Osteoblast (primary cell): ENCODE results near the gene NQO1. TPM values are rescaled to one million over a fixed set of nuclear protein-coding genes. Genes with fewer than 3 reads are reported as not detected.

Source experiments
- DNase-seq: peaks from one replicate; pipeline ENCODE4 v3.0.0; 2011; ENCODE audit warnings: low spot score, mixed read lengths; ENCODE audit not compliant: insufficient read length; ENCODE audit errors: missing footprints
- H2AFZ ChIP-seq: 2 replicates; pipeline ENCODE4 v1.6.0; 2011; ENCODE audit warnings: mild to moderate bottlenecking, low read length
- H3K27ac ChIP-seq: 2 replicates; pipeline ENCODE4 v1.5.1; 2011; ENCODE audit warnings: mild to moderate bottlenecking, low read depth, low read length, moderate library complexity
- H3K27me3 ChIP-seq: 2 replicates; pipeline ENCODE4 v1.6.0; 2012; ENCODE audit warnings: mild to moderate bottlenecking, control low read depth, inconsistent platforms, low read length, moderate library complexity; ENCODE audit not compliant: insufficient read depth
- H3K36me3 ChIP-seq: 2 replicates; pipeline ENCODE4 v1.5.1; 2011; ENCODE audit warnings: mild to moderate bottlenecking, low read length, control low read depth, moderate library complexity; ENCODE audit not compliant: insufficient read depth
- H3K4me1 ChIP-seq: 2 replicates; pipeline ENCODE4 v1.5.1; 2011; ENCODE audit warnings: mild to moderate bottlenecking, low read length, control low read depth, moderate library complexity; ENCODE audit not compliant: insufficient read depth
- H3K4me2 ChIP-seq: 2 replicates; pipeline ENCODE4 v1.6.0; 2011; ENCODE audit warnings: mild to moderate bottlenecking, low read length; ENCODE audit not compliant: insufficient read depth
- H3K4me3 ChIP-seq: fragments of 200-600 bp; sonication (generic); 3 replicates; pipeline ENCODE4 v1.5.1; 2012; ENCODE audit warnings: mild to moderate bottlenecking, low read length, inconsistent platforms; ENCODE audit not compliant: insufficient read depth
- H3K79me2 ChIP-seq: 2 replicates; pipeline ENCODE4 v1.6.0; 2012; ENCODE audit warnings: mild to moderate bottlenecking, low read length, control low read depth, inconsistent platforms; ENCODE audit not compliant: insufficient read depth
- H3K9me3 ChIP-seq: 2 replicates; pipeline ENCODE4 v1.5.1; 2011; ENCODE audit warnings: low read depth, low read length, control low read depth
- H4K20me1 ChIP-seq: 2 replicates; pipeline ENCODE4 v1.6.0; 2012; ENCODE audit warnings: mild to moderate bottlenecking, low read length, control low read depth; ENCODE audit not compliant: insufficient read depth
- total RNA-seq: library from RNA; depleted of rRNA; stranded (reverse); fragments of >200 nt; gene quantifications from 2 replicates; pipeline ENCODE4 v1.2.3, GENCODE V29; 2012
- TF ChIP-seq, protein P1 (sequence below): IDR thresholded peaks from 2 replicates; pipeline ENCODE4 v1.5.1; 2011; ENCODE audit warnings: mild to moderate bottlenecking, low read depth, low read length, moderate library complexity; ENCODE audit errors: extremely low read depth

Gene NQO1
- total RNA-seq, 1 donor, result 327 TPM

DNA sequence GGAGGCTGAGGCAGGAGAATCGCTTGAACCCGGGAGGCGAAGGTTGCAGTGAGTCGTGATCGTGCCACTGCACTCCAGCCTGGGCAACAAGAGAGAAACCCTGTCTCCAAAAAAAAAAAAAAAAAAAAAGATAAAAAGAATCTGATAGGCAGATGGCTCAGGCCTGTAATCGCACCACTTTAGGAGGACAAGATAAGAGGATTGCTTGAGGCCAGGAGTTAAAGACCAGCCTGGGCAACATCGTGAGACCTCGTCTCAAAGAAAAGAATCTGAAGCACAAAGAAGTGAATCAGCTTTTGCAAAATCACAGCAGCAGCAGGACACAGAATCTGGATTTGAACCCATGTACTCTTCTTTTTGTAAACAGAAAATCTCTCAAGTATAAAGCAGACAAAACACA, 20.8 kb upstream of the NQO1 start:
- TF ChIP-seq, protein P1, sequence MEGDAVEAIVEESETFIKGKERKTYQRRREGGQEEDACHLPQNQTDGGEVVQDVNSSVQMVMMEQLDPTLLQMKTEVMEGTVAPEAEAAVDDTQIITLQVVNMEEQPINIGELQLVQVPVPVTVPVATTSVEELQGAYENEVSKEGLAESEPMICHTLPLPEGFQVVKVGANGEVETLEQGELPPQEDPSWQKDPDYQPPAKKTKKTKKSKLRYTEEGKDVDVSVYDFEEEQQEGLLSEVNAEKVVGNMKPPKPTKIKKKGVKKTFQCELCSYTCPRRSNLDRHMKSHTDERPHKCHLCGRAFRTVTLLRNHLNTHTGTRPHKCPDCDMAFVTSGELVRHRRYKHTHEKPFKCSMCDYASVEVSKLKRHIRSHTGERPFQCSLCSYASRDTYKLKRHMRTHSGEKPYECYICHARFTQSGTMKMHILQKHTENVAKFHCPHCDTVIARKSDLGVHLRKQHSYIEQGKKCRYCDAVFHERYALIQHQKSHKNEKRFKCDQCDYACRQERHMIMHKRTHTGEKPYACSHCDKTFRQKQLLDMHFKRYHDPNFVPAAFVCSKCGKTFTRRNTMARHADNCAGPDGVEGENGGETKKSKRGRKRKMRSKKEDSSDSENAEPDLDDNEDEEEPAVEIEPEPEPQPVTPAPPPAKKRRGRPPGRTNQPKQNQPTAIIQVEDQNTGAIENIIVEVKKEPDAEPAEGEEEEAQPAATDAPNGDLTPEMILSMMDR, result no peak
- H3K4me2 ChIP-seq, result no peak overlapping the region
- H3K36me3 ChIP-seq, result peaks cover 91% of the 10 kb centered on the region
- H3K4me1 ChIP-seq, result no peaks in the 10 kb centered on the region
- H3K9me3 ChIP-seq, result no peaks in the 10 kb centered on the region
- peaks cover 45% of the 10 kb centered on the region for H3K79me2 ChIP-seq
- no peak for DNase-seq
- H4K20me1 ChIP-seq, result peaks cover 8% of the 10 kb centered on the region
- H2AFZ ChIP-seq, result no peak overlapping the region
- no peak overlapping the region for H3K4me3 ChIP-seq
- H3K27ac ChIP-seq, result no peak overlapping the region
- no peaks in the 10 kb centered on the region for H3K27me3 ChIP-seq

DNA sequence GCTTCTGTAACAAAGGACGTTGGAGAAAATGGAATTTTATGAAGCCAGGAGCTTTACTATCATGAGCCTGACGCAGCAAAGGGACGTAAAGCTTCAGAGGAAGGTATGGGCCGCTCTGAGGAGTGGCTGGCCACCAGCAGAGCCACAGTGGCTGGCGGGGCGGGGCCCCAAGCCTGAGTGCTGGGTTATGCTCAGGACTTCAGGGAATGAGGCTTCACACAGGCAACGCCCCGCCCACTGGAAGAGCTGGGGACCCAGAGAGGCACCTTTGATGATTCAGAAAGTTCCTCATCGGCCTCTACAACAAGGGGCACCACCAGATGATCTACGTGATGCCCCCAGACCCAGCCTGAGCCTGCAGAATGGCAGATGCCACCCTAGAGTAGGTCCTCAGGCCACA, 19.6 kb upstream of the NQO1 start:
- Histone ChIP-seq H3K36me3 (peaks cover 91% of the 10 kb centered on the region), H3K4me1 (peaks cover 5% of the 10 kb centered on the region), H3K4me2 (no peak overlapping the region), H3K4me3 (no peak overlapping the region), H3K27ac (no peak overlapping the region), H2AFZ (no peak overlapping the region), H3K9me3 (no peaks in the 10 kb centered on the region), H3K27me3 (no peaks in the 10 kb centered on the region), H4K20me1 (peaks cover 10% of the 10 kb centered on the region), H3K79me2 (peaks cover 35% of the 10 kb centered on the region)
- DNase-seq, result no peak
- TF ChIP-seq, protein P1, result no peak

DNA sequence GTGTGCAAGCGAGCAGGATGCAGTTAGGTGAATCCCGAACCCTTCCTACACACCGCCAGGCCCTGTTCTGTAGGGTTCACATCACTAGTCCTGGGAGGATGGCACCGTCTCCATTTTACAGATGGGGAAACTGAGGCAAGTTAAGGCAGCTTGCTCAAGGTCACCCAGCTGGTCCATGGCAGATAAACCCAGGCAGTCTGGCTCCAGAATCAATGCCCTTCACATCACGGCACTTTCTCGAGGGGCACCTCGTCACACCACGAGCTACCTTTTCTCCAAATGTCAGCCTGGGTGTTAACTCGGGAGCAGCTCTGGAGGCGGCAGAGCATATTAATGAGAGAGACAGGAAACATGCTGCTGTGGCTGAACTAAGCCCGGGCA, 18.9 kb upstream of the NQO1 start:
- Histone ChIP-seq H3K9me3 (no peaks in the 10 kb centered on the region), H3K4me2 (no peak overlapping the region), H3K27me3 (no peaks in the 10 kb centered on the region), H3K4me3 (no peak overlapping the region), H4K20me1 (peaks cover 10% of the 10 kb centered on the region), H3K27ac (no peak overlapping the region), H3K36me3 (peaks cover 88% of the 10 kb centered on the region), H3K79me2 (peaks cover 28% of the 10 kb centered on the region), H2AFZ (no peak overlapping the region), H3K4me1 (peaks cover 5% of the 10 kb centered on the region)
- TF ChIP-seq, protein P1, result no peak
- no peak for DNase-seq

DNA sequence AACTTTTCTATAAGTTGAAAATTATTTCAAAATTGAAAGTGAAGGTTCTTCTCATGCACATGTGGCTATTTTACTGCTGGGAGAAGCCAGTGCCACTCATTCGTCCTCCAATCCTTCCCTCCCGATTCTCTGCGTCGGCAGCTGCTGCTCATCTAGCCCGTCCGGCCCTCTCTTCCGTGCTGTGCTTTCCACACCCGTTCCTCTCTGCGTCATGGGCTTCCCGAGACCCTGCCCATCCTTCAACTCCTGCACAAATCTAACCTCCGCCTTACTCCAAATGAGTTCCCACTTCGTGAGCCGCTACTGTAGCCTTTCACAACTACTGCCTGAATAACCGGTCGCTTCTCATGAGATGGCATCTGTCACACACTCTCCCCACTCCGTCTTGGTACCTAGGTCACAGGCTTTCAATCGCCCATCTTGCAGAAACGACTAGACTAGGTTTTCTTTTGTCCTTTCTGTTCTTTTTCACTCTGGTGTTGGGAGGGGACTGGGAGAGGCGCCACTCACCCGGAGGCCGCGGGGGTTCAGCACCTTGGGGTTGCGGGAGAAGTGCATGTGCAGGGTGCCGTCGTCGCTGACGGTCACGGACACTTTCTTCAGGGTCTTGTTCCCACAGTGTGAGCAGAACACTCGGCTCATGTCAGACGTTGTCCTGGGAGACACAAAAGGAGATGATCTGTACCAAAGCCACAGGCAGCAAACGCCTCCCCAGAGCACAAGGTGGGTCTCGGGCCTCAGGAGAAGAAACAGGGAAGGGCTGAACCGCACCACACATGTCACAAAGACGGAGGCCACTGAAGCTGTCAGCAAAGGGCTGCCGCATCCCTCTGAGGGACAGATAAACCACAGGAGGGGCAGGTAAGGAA, 18.2 kb upstream of the NQO1 start:
- Histone ChIP-seq H3K4me3 (no peak overlapping the region), H2AFZ (no peak overlapping the region), H3K27ac (no peak overlapping the region), H3K4me1 (peaks cover 5% of the 10 kb centered on the region), H3K79me2 (peaks cover 27% of the 10 kb centered on the region), H3K36me3 (peaks cover 88% of the 10 kb centered on the region), H3K27me3 (no peaks in the 10 kb centered on the region), H3K4me2 (no peak overlapping the region), H3K9me3 (no peaks in the 10 kb centered on the region), H4K20me1 (peaks cover 10% of the 10 kb centered on the region)
- TF ChIP-seq, protein P1, result no peak
- DNase-seq, result no peak
